ENCODE results near the gene LRRN3. TPM values are rescaled to one million over a fixed set of nuclear protein-coding genes. Genes with fewer than 3 reads are reported as not detected.

LRRN3 gene
- total RNA-seq, 1 experiment from 2014 or later, result not detected

GRCh38 chr7:111091593-111092358 is 849 bp downstream of the LRRN3 start:
- POLR2A ChIA-PET, result no interaction called here
- DNase-seq (ENCODE audit: unreplicated experiment), result no peak
- Mint-ChIP-seq H3K36me3 (ENCODE audit: insufficient read depth, unreplicated experiment) (no peaks in the 10 kb centered on the region), H3K4me3 (ENCODE audit: unreplicated experiment) (no peak overlapping the region), H3K27ac (ENCODE audit: low read depth, unreplicated experiment) (no peak overlapping the region), H3K27me3 (ENCODE audit: insufficient read depth, unreplicated experiment) (no peaks in the 10 kb centered on the region), H3K9me3 (ENCODE audit: unreplicated experiment) (no peaks in the 10 kb centered on the region), H3K4me1 (ENCODE audit: insufficient read depth, unreplicated experiment) (no peaks in the 10 kb centered on the region)
- BruUV-seq (replicated peaks), result no TSS peak
- TF ChIP-seq, protein P1, sequence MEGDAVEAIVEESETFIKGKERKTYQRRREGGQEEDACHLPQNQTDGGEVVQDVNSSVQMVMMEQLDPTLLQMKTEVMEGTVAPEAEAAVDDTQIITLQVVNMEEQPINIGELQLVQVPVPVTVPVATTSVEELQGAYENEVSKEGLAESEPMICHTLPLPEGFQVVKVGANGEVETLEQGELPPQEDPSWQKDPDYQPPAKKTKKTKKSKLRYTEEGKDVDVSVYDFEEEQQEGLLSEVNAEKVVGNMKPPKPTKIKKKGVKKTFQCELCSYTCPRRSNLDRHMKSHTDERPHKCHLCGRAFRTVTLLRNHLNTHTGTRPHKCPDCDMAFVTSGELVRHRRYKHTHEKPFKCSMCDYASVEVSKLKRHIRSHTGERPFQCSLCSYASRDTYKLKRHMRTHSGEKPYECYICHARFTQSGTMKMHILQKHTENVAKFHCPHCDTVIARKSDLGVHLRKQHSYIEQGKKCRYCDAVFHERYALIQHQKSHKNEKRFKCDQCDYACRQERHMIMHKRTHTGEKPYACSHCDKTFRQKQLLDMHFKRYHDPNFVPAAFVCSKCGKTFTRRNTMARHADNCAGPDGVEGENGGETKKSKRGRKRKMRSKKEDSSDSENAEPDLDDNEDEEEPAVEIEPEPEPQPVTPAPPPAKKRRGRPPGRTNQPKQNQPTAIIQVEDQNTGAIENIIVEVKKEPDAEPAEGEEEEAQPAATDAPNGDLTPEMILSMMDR (IDR thresholded peaks at IDR 0.05; ENCODE audit: unreplicated experiment), result no peak
- CTCF ChIA-PET, result interaction anchor here (0.5 to 0.9 kb wide), 5 partner anchors 238 to 644 kb away, joined by 3 to 5 read pairs (median 3); no protein-coding TSS in a partner anchor
- intact Hi-C loops (cut with micrococcal nuclease), result loop anchor here (10.0 kb wide), 1 partner anchor 1247 kb away; no protein-coding TSS in a partner anchor

DNA sequence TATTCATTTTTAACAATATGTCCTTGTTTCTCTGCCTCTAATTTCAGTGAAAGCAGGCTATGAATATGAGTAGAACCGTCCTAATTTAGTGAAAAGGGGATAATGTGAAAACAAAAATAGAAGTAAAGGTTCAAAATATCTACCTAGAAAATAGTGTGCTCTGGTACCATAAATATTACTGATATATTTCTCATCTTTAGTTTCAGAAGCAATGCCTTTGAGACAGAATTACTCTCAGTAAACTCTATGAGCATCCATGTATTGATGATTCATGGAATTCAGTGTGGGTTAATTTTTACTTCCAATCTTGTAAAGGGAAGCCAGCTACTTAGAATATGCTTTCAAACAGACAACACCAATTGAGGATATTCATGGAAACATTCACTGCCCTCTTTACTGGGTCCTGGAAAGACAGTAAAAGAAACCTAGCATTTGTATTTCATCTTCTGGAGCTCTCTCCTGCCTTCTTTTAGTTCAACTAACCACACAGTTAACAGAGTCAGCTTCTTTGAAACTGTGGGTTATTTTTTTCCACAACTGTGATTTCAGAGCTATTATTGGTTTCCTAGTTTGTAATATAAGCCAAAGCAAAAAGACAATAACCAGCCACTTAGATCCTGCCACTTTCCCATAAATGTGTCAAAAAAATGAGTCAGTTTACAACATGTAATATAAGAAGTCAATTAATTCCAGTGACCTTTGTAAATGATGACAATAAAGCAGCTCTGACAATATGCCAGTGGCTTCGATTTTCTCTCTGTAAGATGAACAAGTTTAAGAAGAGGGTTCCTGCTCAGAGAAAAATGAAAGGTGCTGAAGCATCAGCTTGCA is 1.7 kb downstream of the LRRN3 start:
- no peaks in the 10 kb centered on the region for H3K36me3 Mint-ChIP-seq (ENCODE audit: insufficient read depth, unreplicated experiment)
- POLR2A ChIA-PET, result no interaction called here
- BruUV-seq (replicated peaks), result no TSS peak
- no peaks in the 10 kb centered on the region for H3K27me3 Mint-ChIP-seq (ENCODE audit: insufficient read depth, unreplicated experiment)
- TF ChIP-seq, protein P1 (IDR thresholded peaks at IDR 0.05; ENCODE audit: unreplicated experiment), result no peak
- no peak overlapping the region for H3K4me3 Mint-ChIP-seq (ENCODE audit: unreplicated experiment)
- H3K4me1 Mint-ChIP-seq (ENCODE audit: insufficient read depth, unreplicated experiment), result no peaks in the 10 kb centered on the region
- DNase-seq (ENCODE audit: unreplicated experiment), result no peak
- H3K27ac Mint-ChIP-seq (ENCODE audit: low read depth, unreplicated experiment), result no peak overlapping the region
- intact Hi-C loops (cut with micrococcal nuclease), result loop anchor here (10.0 kb wide), 1 partner anchor 1248 kb away; no protein-coding TSS in a partner anchor
- no peaks in the 10 kb centered on the region for H3K9me3 Mint-ChIP-seq (ENCODE audit: unreplicated experiment)
- CTCF ChIA-PET, result interaction anchor here (0.5 to 0.9 kb wide), 2 partner anchors 237 to 644 kb away, joined by 3 to 5 read pairs; no protein-coding TSS in a partner anchor

GRCh38 chr7:111093496-111093895 is 2.6 kb downstream of the LRRN3 start:
- intact Hi-C loops (cut with micrococcal nuclease), result loop anchor here (10.0 kb wide), 1 partner anchor 1249 kb away; no protein-coding TSS in a partner anchor
- H3K4me3 Mint-ChIP-seq (ENCODE audit: unreplicated experiment), result no peak overlapping the region
- H3K27me3 Mint-ChIP-seq (ENCODE audit: insufficient read depth, unreplicated experiment), result no peaks in the 10 kb centered on the region
- TF ChIP-seq, protein P1 (IDR thresholded peaks at IDR 0.05; ENCODE audit: unreplicated experiment), result no peak
- ChIA-PET CTCF (interaction anchor here (0.6 kb wide), 1 partner anchor 36 kb away, joined by 3 read pairs; no protein-coding TSS in a partner anchor), POLR2A (no interaction called here)
- DNase-seq (ENCODE audit: unreplicated experiment), result no peak
- BruUV-seq (replicated peaks), result no TSS peak
- H3K27ac Mint-ChIP-seq (ENCODE audit: low read depth, unreplicated experiment), result no peak overlapping the region
- no peaks in the 10 kb centered on the region for H3K4me1 Mint-ChIP-seq (ENCODE audit: insufficient read depth, unreplicated experiment)
- H3K9me3 Mint-ChIP-seq (ENCODE audit: unreplicated experiment), result no peaks in the 10 kb centered on the region
- no peaks in the 10 kb centered on the region for H3K36me3 Mint-ChIP-seq (ENCODE audit: insufficient read depth, unreplicated experiment)

DNA sequence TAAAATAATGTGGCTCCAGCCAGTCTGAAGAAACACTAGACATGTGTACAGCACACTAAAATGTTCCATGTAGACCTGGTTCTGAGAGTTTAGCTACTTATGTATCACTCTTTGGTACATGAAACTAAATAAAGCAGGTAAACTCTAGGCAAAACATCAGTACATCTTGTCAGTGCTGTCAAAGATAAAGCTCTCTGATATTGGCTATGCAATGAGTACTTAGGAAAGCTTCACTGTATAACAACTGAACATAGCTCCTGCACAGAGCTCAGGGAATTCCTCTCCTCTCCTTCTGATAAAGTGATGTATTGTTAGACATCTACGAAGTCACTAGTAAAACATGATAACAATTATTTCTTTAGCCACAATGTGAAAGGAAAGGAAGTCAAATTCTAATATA is 3.5 kb downstream of the LRRN3 start:
- intact Hi-C loops (cut with micrococcal nuclease), result loop anchor here (10.0 kb wide), 1 partner anchor 1250 kb away; no protein-coding TSS in a partner anchor
- ChIA-PET CTCF (interaction anchor here (0.5 to 1.3 kb wide), 3 partner anchors 637 to 1249 kb away, joined by 3 read pairs; no protein-coding TSS in a partner anchor), POLR2A (no interaction called here)
- H3K27me3 Mint-ChIP-seq (ENCODE audit: insufficient read depth, unreplicated experiment), result no peaks in the 10 kb centered on the region
- H3K4me3 Mint-ChIP-seq (ENCODE audit: unreplicated experiment), result no peak overlapping the region
- BruUV-seq (replicated peaks), result no TSS peak
- no peaks in the 10 kb centered on the region for H3K4me1 Mint-ChIP-seq (ENCODE audit: insufficient read depth, unreplicated experiment)
- no peak overlapping the region for H3K27ac Mint-ChIP-seq (ENCODE audit: low read depth, unreplicated experiment)
- H3K9me3 Mint-ChIP-seq (ENCODE audit: unreplicated experiment), result no peaks in the 10 kb centered on the region
- TF ChIP-seq, protein P1 (IDR thresholded peaks at IDR 0.05; ENCODE audit: unreplicated experiment), result no peak
- no peak for DNase-seq (ENCODE audit: unreplicated experiment)
- H3K36me3 Mint-ChIP-seq (ENCODE audit: insufficient read depth, unreplicated experiment), result no peaks in the 10 kb centered on the region

Data from MCF 10A (cell line).